Measurements from ENCODE around the gene C1QTNF12.

Gene C1QTNF12

GRCh38 chr1:1285611-1286311, 39.2 kb upstream of the C1QTNF12 start:
- H3K4me3 ChIP-seq (ENCODE audit: control insufficient read depth, low read depth, low read length) = no peak overlapping the region
- no peak for DNase-seq (ENCODE audit: low read depth)
- no peak for TF ChIP-seq CTCF (IDR thresholded peaks at IDR 0.05; ENCODE audit: control insufficient read depth, insufficient read depth, low read depth, low read length, missing control alignments)

GRCh38 chr1:1285102-1285571, 38.6 kb upstream of the C1QTNF12 start:
- DNase-seq (ENCODE audit: low read depth) = no peak
- TF ChIP-seq CTCF (IDR thresholded peaks at IDR 0.05; ENCODE audit: control insufficient read depth, insufficient read depth, low read depth, low read length, missing control alignments) = no peak
- no peak overlapping the region for H3K4me3 ChIP-seq (ENCODE audit: control insufficient read depth, low read depth, low read length)

- H3K4me3 ChIP-seq (ENCODE audit: control insufficient read depth, low read depth, low read length) = no peak overlapping the region
- TF ChIP-seq CTCF (IDR thresholded peaks at IDR 0.05; ENCODE audit: control insufficient read depth, insufficient read depth, low read depth, low read length, missing control alignments) = no peak
- DNase-seq (ENCODE audit: low read depth) = no peak
Observed at GRCh38 chr1:1284221-1285101, 37.9 kb upstream of the C1QTNF12 start.

- TF ChIP-seq CTCF (IDR thresholded peaks at IDR 0.05; ENCODE audit: control insufficient read depth, insufficient read depth, low read depth, low read length, missing control alignments) = no peak
- no peak for DNase-seq (ENCODE audit: low read depth)
- H3K4me3 ChIP-seq (ENCODE audit: control insufficient read depth, low read depth, low read length) = no peak overlapping the region
Observed at GRCh38 chr1:1283821-1284220, 37.3 kb upstream of the C1QTNF12 start.

- no peak for TF ChIP-seq CTCF (IDR thresholded peaks at IDR 0.05; ENCODE audit: control insufficient read depth, insufficient read depth, low read depth, low read length, missing control alignments)
- DNase-seq (ENCODE audit: low read depth) = peak; percentile 24
- no peak overlapping the region for H3K4me3 ChIP-seq (ENCODE audit: control insufficient read depth, low read depth, low read length)
Observed at GRCh38 chr1:1282998-1283397, 36.5 kb upstream of the C1QTNF12 start.

- DNase-seq (ENCODE audit: low read depth) = no peak
- TF ChIP-seq CTCF (IDR thresholded peaks at IDR 0.05; ENCODE audit: control insufficient read depth, insufficient read depth, low read depth, low read length, missing control alignments) = no peak
- no peak overlapping the region for H3K4me3 ChIP-seq (ENCODE audit: control insufficient read depth, low read depth, low read length)
Observed at GRCh38 chr1:1281533-1282321, 35.2 kb upstream of the C1QTNF12 start.

Data from AG09309 (cell line).